ENCODE results near the gene LHFPL4. TPM values are rescaled to one million over a fixed set of nuclear protein-coding genes. Genes with fewer than 3 reads are reported as not detected.
A peak's percentile ranks its signal among the peaks of the same experiment; 100 is the strongest.

The LHFPL4 gene
- total RNA-seq, 1 donor from 2014 or later: not detected

- intact Hi-C loops (cut with micrococcal nuclease): no loop called here
- Mint-ChIP-seq H3K4me1 (peaks cover 2% of the 10 kb centered on the region), H3K36me3 (ENCODE audit: low read depth) (peaks cover 66% of the 10 kb centered on the region), H3K9me3 (no peaks in the 10 kb centered on the region), H3K27ac (no peak overlapping the region), H3K4me3 (no peak overlapping the region), H3K27me3 (no peaks in the 10 kb centered on the region)
- DNase-seq: no peak
These were observed 76.7 kb downstream of the LHFPL4 start for GRCh38 chr3:9476935-9477334.

DNA sequence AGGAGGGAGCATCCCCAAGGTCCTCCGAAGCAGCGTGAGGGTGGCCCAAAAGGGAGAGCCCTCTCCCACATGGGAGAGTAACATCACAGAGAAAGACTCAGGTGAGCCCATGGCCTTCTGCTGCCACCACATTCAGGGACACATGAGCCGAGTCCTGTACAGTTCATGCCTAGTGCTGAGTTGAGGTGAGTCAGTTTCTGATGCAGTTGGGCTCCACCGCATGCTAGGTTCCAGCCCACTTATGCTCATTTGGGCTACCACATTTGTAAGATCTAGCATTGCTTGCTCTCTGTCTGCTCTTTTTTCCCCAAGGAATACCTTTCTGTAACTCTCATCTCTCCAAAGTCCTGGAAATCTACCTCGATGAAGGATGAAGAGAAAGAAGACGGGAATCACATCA is 79.1 kb downstream of the LHFPL4 start:
- H3K27me3 Mint-ChIP-seq: no peaks in the 10 kb centered on the region
- H3K9me3 Mint-ChIP-seq: no peaks in the 10 kb centered on the region
- no peak overlapping the region for H3K27ac Mint-ChIP-seq
- no peak for DNase-seq
- H3K4me1 Mint-ChIP-seq: peaks cover 8% of the 10 kb centered on the region
- H3K36me3 Mint-ChIP-seq (ENCODE audit: low read depth): peaks cover 75% of the 10 kb centered on the region
- no peak overlapping the region for H3K4me3 Mint-ChIP-seq
- intact Hi-C loops (cut with micrococcal nuclease): no loop called here

- Mint-ChIP-seq H3K36me3 (ENCODE audit: low read depth) (peaks cover 72% of the 10 kb centered on the region), H3K27me3 (no peaks in the 10 kb centered on the region), H3K9me3 (no peaks in the 10 kb centered on the region), H3K4me1 (peaks cover 13% of the 10 kb centered on the region), H3K4me3 (no peak overlapping the region), H3K27ac (no peak overlapping the region)
- DNase-seq: no peak
- intact Hi-C loops (cut with micrococcal nuclease): no loop called here
These were observed 80.0 kb downstream of the LHFPL4 start for GRCh38 chr3:9473496-9474065.

- no peaks in the 10 kb centered on the region for H3K27me3 Mint-ChIP-seq
- intact Hi-C loops (cut with micrococcal nuclease): no loop called here
- H3K36me3 Mint-ChIP-seq (ENCODE audit: low read depth): peaks cover 71% of the 10 kb centered on the region
- H3K4me1 Mint-ChIP-seq: peaks cover 25% of the 10 kb centered on the region
- no peak for DNase-seq
- H3K9me3 Mint-ChIP-seq: no peaks in the 10 kb centered on the region
- H3K27ac Mint-ChIP-seq: peak overlapping the region; percentile 4
- no peak overlapping the region for H3K4me3 Mint-ChIP-seq
These were observed 83.6 kb downstream of the LHFPL4 start for GRCh38 chr3:9469986-9470385.

GRCh38 chr3:9468460-9468859 is 85.2 kb downstream of the LHFPL4 start:
- H3K9me3 Mint-ChIP-seq: no peaks in the 10 kb centered on the region
- H3K4me3 Mint-ChIP-seq: no peak overlapping the region
- intact Hi-C loops (cut with micrococcal nuclease): no loop called here
- H3K27me3 Mint-ChIP-seq: no peaks in the 10 kb centered on the region
- H3K36me3 Mint-ChIP-seq (ENCODE audit: low read depth): peaks cover 67% of the 10 kb centered on the region
- H3K4me1 Mint-ChIP-seq: peaks cover 25% of the 10 kb centered on the region
- no peak for DNase-seq
- peak overlapping the region; percentile 80 for H3K27ac Mint-ChIP-seq

DNA sequence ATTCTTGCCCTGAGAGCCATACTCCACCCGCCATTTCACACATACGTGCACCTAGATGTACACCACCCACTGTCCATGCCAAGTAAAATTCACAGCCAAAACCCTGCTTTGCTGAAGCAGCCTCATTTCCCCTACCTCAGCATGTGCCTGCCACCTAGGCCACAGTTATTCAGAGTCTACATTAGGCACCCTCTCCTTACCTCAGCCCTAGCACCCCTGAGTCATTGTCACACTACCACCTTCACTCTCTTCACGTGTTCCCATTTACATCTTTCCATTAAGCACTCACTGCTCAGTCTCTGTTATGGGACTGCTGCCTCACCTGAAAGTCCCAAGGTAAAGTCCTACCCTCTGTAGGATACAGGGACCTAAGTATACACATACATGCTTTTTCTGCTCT is 86.2 kb downstream of the LHFPL4 start:
- Mint-ChIP-seq H3K4me3 (no peak overlapping the region), H3K27me3 (no peaks in the 10 kb centered on the region), H3K36me3 (ENCODE audit: low read depth) (peaks cover 61% of the 10 kb centered on the region), H3K9me3 (no peaks in the 10 kb centered on the region), H3K4me1 (peaks cover 25% of the 10 kb centered on the region), H3K27ac (peak overlapping the region; percentile 80)
- intact Hi-C loops (cut with micrococcal nuclease): no loop called here
- no peak for DNase-seq

DNA sequence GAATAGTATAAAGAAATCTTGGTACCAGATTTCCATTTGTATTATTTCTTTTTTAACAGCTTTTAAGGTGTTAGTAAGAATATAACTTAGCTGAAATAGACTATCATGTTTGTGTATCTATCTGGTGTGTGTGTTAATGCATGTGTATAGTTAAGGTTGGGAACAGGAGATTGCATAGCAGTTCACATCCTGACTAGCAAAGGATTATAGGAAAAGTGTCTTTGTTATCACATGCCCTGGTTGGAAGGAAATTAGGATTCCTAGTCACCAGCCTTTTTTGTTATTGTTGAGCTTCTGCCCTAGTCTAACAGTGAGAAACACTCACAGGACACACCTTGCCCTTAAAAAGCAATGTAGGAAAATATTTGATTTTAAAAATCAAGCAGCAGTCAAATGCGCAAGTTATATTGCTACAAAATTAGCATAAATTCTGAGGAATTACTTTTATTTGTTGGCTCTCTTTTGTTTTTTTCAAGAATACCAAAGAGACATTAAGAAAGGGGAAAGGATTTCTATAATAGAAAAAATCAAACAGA is 98.0 kb downstream of the LHFPL4 start:
- Mint-ChIP-seq H3K27me3 (no peaks in the 10 kb centered on the region), H3K36me3 (ENCODE audit: low read depth) (peaks cover 37% of the 10 kb centered on the region), H3K27ac (no peak overlapping the region), H3K4me3 (no peak overlapping the region), H3K4me1 (peaks cover 19% of the 10 kb centered on the region), H3K9me3 (no peaks in the 10 kb centered on the region)
- no peak for DNase-seq
- intact Hi-C loops (cut with micrococcal nuclease): no loop called here

- intact Hi-C loops (cut with micrococcal nuclease): loop anchor here (1.0 kb wide), 1 partner anchor 54 kb away; no protein-coding TSS in a partner anchor
- Mint-ChIP-seq H3K27me3 (no peaks in the 10 kb centered on the region), H3K36me3 (ENCODE audit: low read depth) (peaks cover 54% of the 10 kb centered on the region), H3K4me3 (peak overlapping the region; percentile 48), H3K9me3 (no peaks in the 10 kb centered on the region), H3K4me1 (peaks cover 27% of the 10 kb centered on the region), H3K27ac (peak overlapping the region; percentile 78)
- no peak for DNase-seq
These were observed 101.2 kb downstream of the LHFPL4 start for GRCh38 chr3:9452417-9452816.

DNA sequence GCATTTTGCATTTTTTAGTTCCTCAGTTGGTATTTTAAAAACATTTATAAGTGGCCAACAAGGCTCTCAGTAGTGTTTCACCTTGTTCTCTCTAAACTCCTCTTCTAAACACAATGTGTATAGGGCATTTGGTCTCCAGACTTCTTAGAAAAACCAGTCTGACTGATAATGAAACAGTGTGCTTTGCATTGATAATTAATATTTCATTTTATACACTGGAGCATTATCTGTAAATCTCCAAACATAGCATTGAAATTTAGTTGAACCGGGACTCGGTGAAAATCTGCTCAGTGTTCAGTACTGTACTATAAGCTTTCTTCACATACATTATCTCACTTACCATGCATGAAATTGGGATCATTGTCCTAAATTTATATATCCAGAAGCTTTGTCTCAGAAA is 102.6 kb downstream of the LHFPL4 start:
- H3K9me3 Mint-ChIP-seq: no peaks in the 10 kb centered on the region
- peaks cover 27% of the 10 kb centered on the region for H3K4me1 Mint-ChIP-seq
- H3K36me3 Mint-ChIP-seq (ENCODE audit: low read depth): peaks cover 58% of the 10 kb centered on the region
- H3K4me3 Mint-ChIP-seq: no peak overlapping the region
- intact Hi-C loops (cut with micrococcal nuclease): loop anchor here (2.0 kb wide), 1 partner anchor 14 kb away; no protein-coding TSS in a partner anchor
- DNase-seq: no peak
- H3K27me3 Mint-ChIP-seq: no peaks in the 10 kb centered on the region
- no peak overlapping the region for H3K27ac Mint-ChIP-seq

DNA sequence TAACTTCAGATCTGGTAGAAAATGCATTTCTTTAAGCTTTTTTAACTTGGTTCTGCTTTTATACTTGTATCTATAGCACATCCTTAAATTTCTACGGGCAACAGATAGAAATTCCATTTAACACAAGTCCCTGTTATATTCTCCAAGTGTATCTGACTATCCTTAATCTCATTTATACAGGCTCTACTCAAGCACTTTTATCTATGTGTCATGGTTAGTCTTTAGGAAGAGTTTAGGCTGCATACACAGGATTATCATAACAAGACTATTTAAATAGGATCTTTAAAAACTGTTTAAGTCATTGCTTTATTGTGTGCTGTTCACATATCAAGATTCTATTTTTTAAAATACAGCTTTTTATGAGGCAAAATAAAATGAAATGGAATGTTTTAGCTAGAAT is 103.5 kb downstream of the LHFPL4 start:
- Mint-ChIP-seq H3K9me3 (no peaks in the 10 kb centered on the region), H3K4me3 (no peak overlapping the region), H3K27ac (peak overlapping the region; percentile 26), H3K27me3 (no peaks in the 10 kb centered on the region), H3K4me1 (peaks cover 27% of the 10 kb centered on the region), H3K36me3 (ENCODE audit: low read depth) (peaks cover 58% of the 10 kb centered on the region)
- intact Hi-C loops (cut with micrococcal nuclease): loop anchor here (2.0 kb wide), 1 partner anchor 15 kb away; no protein-coding TSS in a partner anchor
- DNase-seq: no peak

DNA sequence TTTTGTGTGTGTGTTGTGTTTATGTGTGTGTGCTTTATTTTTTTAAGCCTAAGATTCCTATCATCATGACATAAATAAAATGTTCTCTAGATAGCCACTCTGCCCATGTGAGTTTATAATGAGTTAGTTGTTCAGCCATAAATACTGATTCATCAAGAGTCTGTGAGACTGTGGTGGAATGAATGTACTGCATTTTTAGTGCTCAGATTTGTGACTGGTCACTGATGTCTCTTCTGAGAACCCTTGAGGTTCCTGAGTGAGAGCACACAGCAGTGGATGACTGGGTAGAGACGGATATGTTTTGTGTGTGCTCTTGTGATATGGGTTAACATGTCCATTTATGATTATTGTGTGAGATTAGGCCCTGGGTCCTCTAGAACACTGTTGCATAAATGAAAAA is 105.0 kb downstream of the LHFPL4 start:
- intact Hi-C loops (cut with micrococcal nuclease): no loop called here
- no peak overlapping the region for H3K4me3 Mint-ChIP-seq

More for the DNA sequence above, 105.0 kb downstream of the LHFPL4 start:
- H3K27me3 Mint-ChIP-seq: no peaks in the 10 kb centered on the region
- H3K36me3 Mint-ChIP-seq (ENCODE audit: low read depth): peaks cover 63% of the 10 kb centered on the region
- H3K4me1 Mint-ChIP-seq: peaks cover 27% of the 10 kb centered on the region
- DNase-seq: no peak
- no peaks in the 10 kb centered on the region for H3K9me3 Mint-ChIP-seq
- peak overlapping the region; percentile 31 for H3K27ac Mint-ChIP-seq

Other genes with a start within 250 kb of the LHFPL4 start
- gene THUMPD3, start 190.8 kb downstream of the LHFPL4 start, total RNA-seq: 58.6 and 64.2 TPM in 2 replicates
- 152 and 164 TPM in 2 replicates for gene SETD5, start 156.2 kb downstream of the LHFPL4 start, total RNA-seq
- 42.6 and 43.4 TPM in 2 replicates for gene MTMR14, start 95.7 kb upstream of the LHFPL4 start, total RNA-seq
- 0.17 TPM in 1 of 2 replicates, not detected in the other for gene CPNE9, start 150.0 kb upstream of the LHFPL4 start, total RNA-seq
- gene BRPF1, start 177.9 kb upstream of the LHFPL4 start, total RNA-seq: 41.7 and 45.3 TPM in 2 replicates
- gene OGG1, start 196.1 kb upstream of the LHFPL4 start, total RNA-seq: 37.0 and 41.1 TPM in 2 replicates
- gene CAMK1, start 216.1 kb upstream of the LHFPL4 start, total RNA-seq: 81.0 and 83.7 TPM in 2 replicates
- 63.4 and 64.6 TPM in 2 replicates for gene TADA3, start 238.7 kb upstream of the LHFPL4 start, total RNA-seq
- 263 and 267 TPM in 2 replicates for gene ARPC4, start 239.3 kb upstream of the LHFPL4 start, total RNA-seq